GM12874 (cell line): ENCODE data around the gene PABPN1L.

ENCODE experiments used
- TF ChIP-seq, protein P1 (sequence below): IDR thresholded peaks from 2 replicates; pipeline ENCODE4 v1.5.1; 2011; ENCODE audit warnings: low read depth, mild to moderate bottlenecking, control low read depth, low read length, moderate library complexity; ENCODE audit not compliant: insufficient read depth

PABPN1L gene

GRCh38 chr16:88831838-88832237, 34.6 kb downstream of the PABPN1L start:
- TF ChIP-seq, protein P1, sequence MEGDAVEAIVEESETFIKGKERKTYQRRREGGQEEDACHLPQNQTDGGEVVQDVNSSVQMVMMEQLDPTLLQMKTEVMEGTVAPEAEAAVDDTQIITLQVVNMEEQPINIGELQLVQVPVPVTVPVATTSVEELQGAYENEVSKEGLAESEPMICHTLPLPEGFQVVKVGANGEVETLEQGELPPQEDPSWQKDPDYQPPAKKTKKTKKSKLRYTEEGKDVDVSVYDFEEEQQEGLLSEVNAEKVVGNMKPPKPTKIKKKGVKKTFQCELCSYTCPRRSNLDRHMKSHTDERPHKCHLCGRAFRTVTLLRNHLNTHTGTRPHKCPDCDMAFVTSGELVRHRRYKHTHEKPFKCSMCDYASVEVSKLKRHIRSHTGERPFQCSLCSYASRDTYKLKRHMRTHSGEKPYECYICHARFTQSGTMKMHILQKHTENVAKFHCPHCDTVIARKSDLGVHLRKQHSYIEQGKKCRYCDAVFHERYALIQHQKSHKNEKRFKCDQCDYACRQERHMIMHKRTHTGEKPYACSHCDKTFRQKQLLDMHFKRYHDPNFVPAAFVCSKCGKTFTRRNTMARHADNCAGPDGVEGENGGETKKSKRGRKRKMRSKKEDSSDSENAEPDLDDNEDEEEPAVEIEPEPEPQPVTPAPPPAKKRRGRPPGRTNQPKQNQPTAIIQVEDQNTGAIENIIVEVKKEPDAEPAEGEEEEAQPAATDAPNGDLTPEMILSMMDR = no peak

DNA sequence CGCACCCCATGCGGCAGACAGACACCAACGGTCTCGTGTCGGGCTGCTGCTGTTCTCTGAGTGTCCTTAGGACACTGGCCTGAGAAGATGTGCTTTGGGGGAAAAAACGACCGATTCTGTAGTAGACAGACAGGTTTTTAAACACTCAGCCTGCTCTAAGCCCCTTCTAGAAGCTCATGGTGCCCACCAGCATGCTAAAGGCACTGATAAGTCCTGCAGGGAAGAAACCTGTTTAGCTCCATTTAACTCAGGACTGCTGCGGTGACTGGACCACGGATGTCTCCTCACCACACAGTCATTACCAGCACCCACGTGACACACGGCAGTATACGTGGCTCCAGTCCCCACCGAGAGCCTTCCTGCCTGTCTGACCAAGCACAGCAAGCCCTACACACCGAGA, 35.7 kb downstream of the PABPN1L start:
- TF ChIP-seq, protein P1 = no peak

GRCh38 chr16:88830258-88830657, 36.2 kb downstream of the PABPN1L start:
- TF ChIP-seq, protein P1 = no peak

GRCh38 chr16:88828711-88829110, 37.7 kb downstream of the PABPN1L start:
- TF ChIP-seq, protein P1 = no peak

GRCh38 chr16:88827727-88828126, 38.7 kb downstream of the PABPN1L start:
- TF ChIP-seq, protein P1 = no peak

GRCh38 chr16:88826070-88826840, 40.2 kb downstream of the PABPN1L start:
- TF ChIP-seq, protein P1 = no peak

- TF ChIP-seq, protein P1 = no peak
Observed at GRCh38 chr16:88825146-88825545, 41.3 kb downstream of the PABPN1L start.
